H1 (cell line): ENCODE data around the gene PDE4D. TPM values are rescaled to one million over a fixed set of nuclear protein-coding genes. Genes with fewer than 3 reads are reported as not detected.

Experiments
- CTCF ChIA-PET: fragments of 300-600 bp; sonication (Branson Sonifier 250); formaldehyde crosslinking; loops from one replicate; lab custom pipeline; 2021; ENCODE audit not compliant: partially characterized antibody; lab: Charles Lee
- POLR2A ChIA-PET: fragments of 300-600 bp; sonication (Branson Sonifier 250); formaldehyde crosslinking; loops from one replicate; lab custom pipeline; 2021; ENCODE audit warnings: inconsistent platforms; ENCODE audit not compliant: partially characterized antibody; lab: Charles Lee
- DNase-seq, 2 experiments: peaks; one replicate each; pipeline versions ENCODE4 v3.0.0 to v3.0.0-alpha.2; 2010 to 2022; ENCODE audit warnings: low spot score in 2 of 2, low read depth in 1 of 2, mixed read lengths in 1 of 2
- FAIRE-seq: peaks from 2 replicates; lab custom pipeline; 2011; peaks lifted over from hg19 to GRCh38; lab: Jason Lieb, UNC
- H2AFZ ChIP-seq: 2 replicates; pipeline ENCODE4 v1.8.1; 2012; ENCODE audit warnings: low read length, inconsistent platforms
- H2AK5ac ChIP-seq: 2 replicates; pipeline ENCODE4 v1.6.1; 2013; ENCODE audit warnings: low read depth, low read length
- H2BK120ac ChIP-seq: replicated peaks from 2 replicates; pipeline ENCODE3; 2013; ENCODE audit warnings: low read depth, low read length, inconsistent platforms
- H2BK12ac ChIP-seq: 2 replicates; pipeline ENCODE4 v1.6.1; 2013; ENCODE audit warnings: low read depth, low read length
- H2BK15ac ChIP-seq: 2 replicates; pipeline ENCODE4 v1.6.1; 2013; ENCODE audit warnings: low read length
- H2BK20ac ChIP-seq: 2 replicates; pipeline ENCODE4 v1.6.1; 2013; ENCODE audit warnings: low read length
- H2BK5ac ChIP-seq: 2 replicates; pipeline ENCODE4 v1.6.1; 2013; ENCODE audit warnings: low read depth, low read length
- H3K14ac ChIP-seq: 2 replicates; pipeline ENCODE4 v1.6.1; 2013; ENCODE audit warnings: inconsistent platforms; ENCODE audit not compliant: insufficient read length
- H3K18ac ChIP-seq: 2 replicates; pipeline ENCODE4 v1.6.1; 2013; ENCODE audit warnings: low read length; ENCODE audit errors: extremely low read depth
- H3K23ac ChIP-seq: 2 replicates; pipeline ENCODE4 v1.6.1; 2013; ENCODE audit warnings: inconsistent platforms; ENCODE audit not compliant: insufficient read length
- H3K23me2 ChIP-seq: 2 replicates; pipeline ENCODE4 v1.6.1; 2013; ENCODE audit warnings: low read depth, low read length
- H3K27ac ChIP-seq: 2 replicates; pipeline ENCODE4 v1.6.1; 2011; ENCODE audit warnings: low read depth, low read length, inconsistent platforms
- H3K27me3 ChIP-seq, 4 experiments: replicated peaks in 1 of 4; 1 replicate in 1 of 4; 2 replicates in 3 of 4; pipeline versions ENCODE4 v1.6.1 to v1.8.1; 2011 to 2013; ENCODE audit warnings: low read length in 3 of 4, mild to moderate bottlenecking in 3 of 4, inconsistent platforms in 2 of 4, mixed read lengths in 2 of 4, moderate library complexity in 1 of 4; ENCODE audit not compliant: control insufficient read depth in 3 of 4, insufficient read depth in 3 of 4; ENCODE audit errors: extremely low read depth in 1 of 4
- H3K36me3 ChIP-seq, 4 experiments: 2 replicates each; pipeline versions ENCODE4 v1.6.1 to v1.8.1; 2011 to 2013; ENCODE audit warnings: mild to moderate bottlenecking in 4 of 4, low read length in 3 of 4, moderate library complexity in 2 of 4, control low read depth in 1 of 4, inconsistent platforms in 1 of 4; ENCODE audit not compliant: insufficient read depth in 4 of 4, control insufficient read depth in 2 of 4
- H3K4ac ChIP-seq: replicated peaks from 2 replicates; pipeline ENCODE3; 2013; ENCODE audit warnings: low read length, low read depth, mixed read lengths, inconsistent platforms; ENCODE audit not compliant: insufficient read length
- H3K4me1 ChIP-seq, 4 experiments: replicated peaks in 1 of 4; 1 replicate in 1 of 4; 2 replicates in 3 of 4; pipeline versions ENCODE4 v1.6.1 to v1.8.1; 2011 to 2013; ENCODE audit warnings: low read length in 3 of 4, inconsistent platforms in 2 of 4, mixed read lengths in 1 of 4; ENCODE audit not compliant: insufficient read depth in 4 of 4, control insufficient read depth in 3 of 4
- H3K4me2 ChIP-seq, 2 experiments: 2 replicates each; pipeline versions ENCODE4 v1.6.1 to v1.8.1; 2011 to 2013; ENCODE audit warnings: low read depth in 2 of 2, low read length in 2 of 2, control low read depth in 1 of 2, inconsistent platforms in 1 of 2, mild to moderate bottlenecking in 1 of 2; ENCODE audit not compliant: insufficient read depth in 1 of 2
- H3K4me3 ChIP-seq, 4 experiments: fragments of 200-600, 300-600 bp in 1 of 4; sonication (generic), shearing (Covaris generic), sonication (Bioruptor Twin) in 1 of 4; 2 replicates each; pipeline versions ENCODE4 v1.5.1 to v1.8.1; 2011 to 2016; ENCODE audit warnings: low read length in 4 of 4, low read depth in 3 of 4, control low read depth in 2 of 4, inconsistent platforms in 2 of 4, mild to moderate bottlenecking in 2 of 4, mixed read lengths in 1 of 4, moderate library complexity in 1 of 4; ENCODE audit not compliant: insufficient read depth in 2 of 4; ENCODE audit errors: extremely low read depth in 1 of 4
- H3K56ac ChIP-seq: replicated peaks from 2 replicates; pipeline ENCODE3; 2013; ENCODE audit warnings: low read depth, mild to moderate bottlenecking, mixed read lengths, low read length, inconsistent platforms; ENCODE audit not compliant: insufficient read length
- H3K79me1 ChIP-seq: 2 replicates; pipeline ENCODE4 v1.6.1; 2013; ENCODE audit warnings: low read depth, low read length, control low read depth
- H3K79me2 ChIP-seq, 2 experiments: 2 replicates each; pipeline versions ENCODE4 v1.6.1 to v1.8.1; 2012 to 2013; ENCODE audit warnings: low read length in 2 of 2, mild to moderate bottlenecking in 2 of 2, inconsistent platforms in 1 of 2; ENCODE audit not compliant: insufficient read depth in 2 of 2, control insufficient read depth in 1 of 2
- H3K9ac ChIP-seq, 4 experiments: replicated peaks in 1 of 4; 1 replicate in 1 of 4; 2 replicates in 3 of 4; pipeline versions ENCODE4 v1.6.1 to v1.8.1; 2011 to 2013; ENCODE audit warnings: low read depth in 3 of 4, low read length in 3 of 4, control low read depth in 2 of 4, mild to moderate bottlenecking in 2 of 4, moderate library complexity in 2 of 4, inconsistent platforms in 1 of 4; ENCODE audit errors: extremely low read depth in 1 of 4
- H3K9me3 ChIP-seq, 2 experiments: 2 replicates each; pipeline versions ENCODE4 v1.6.1 to v1.8.1; 2012 to 2013; ENCODE audit warnings: mild to moderate bottlenecking in 2 of 2, moderate library complexity in 2 of 2, control low read depth in 1 of 2, inconsistent platforms in 1 of 2, low read depth in 1 of 2, low read length in 1 of 2, mixed read lengths in 1 of 2; ENCODE audit not compliant: insufficient read depth in 2 of 2
- H4K20me1 ChIP-seq, 2 experiments: replicated peaks in 1 of 2; 2 replicates each; pipeline versions ENCODE3 to v1.8.1; 2011 to 2013; ENCODE audit warnings: inconsistent platforms in 2 of 2, low read length in 2 of 2, mild to moderate bottlenecking in 1 of 2; ENCODE audit not compliant: insufficient read depth in 2 of 2, control insufficient read depth in 1 of 2
- H4K5ac ChIP-seq: 2 replicates; pipeline ENCODE4 v1.6.1; 2013; ENCODE audit warnings: low read length, low read depth, mixed read lengths, inconsistent platforms; ENCODE audit not compliant: insufficient read length
- H4K8ac ChIP-seq: 2 replicates; pipeline ENCODE4 v1.8.0; 2013; ENCODE audit warnings: mild to moderate bottlenecking, moderate library complexity, low read length, inconsistent platforms; ENCODE audit not compliant: insufficient read depth; ENCODE audit errors: extremely low read depth
- H4K91ac ChIP-seq: replicated peaks from 2 replicates; pipeline ENCODE3; 2013; ENCODE audit warnings: low read length, mixed read lengths, inconsistent platforms; ENCODE audit not compliant: insufficient read length
- BRCA1 ChIP-seq: IDR thresholded peaks from 2 replicates; pipeline ENCODE4 v1.6.1; 2012; ENCODE audit warnings: low read depth, low read length, improper control_type of control experiment
- CBX8 ChIP-seq: fragments of 300-800, 300-1000 bp; sonication (generic); IDR thresholded peaks from 2 replicates; pipeline ENCODE4 v1.7.1; 2016; ENCODE audit warnings: low read depth, low read length, borderline replicate concordance
- CTCF ChIP-seq, 3 experiments: IDR thresholded peaks; 1 replicate in 2 of 3; 2 replicates in 1 of 3; pipeline versions ENCODE4 v1.5.1 to v1.6.1; 2011; ENCODE audit warnings: low read length in 3 of 3, mild to moderate bottlenecking in 3 of 3, inconsistent platforms in 2 of 3, low read depth in 1 of 3, moderate library complexity in 1 of 3; ENCODE audit not compliant: insufficient read depth in 1 of 3; ENCODE audit errors: control extremely low read depth in 1 of 3
- SIRT6 ChIP-seq: IDR thresholded peaks from one replicate; pipeline ENCODE4 v1.7.1; 2012; ENCODE audit warnings: low read length, inconsistent platforms
- WGBS, 2 experiments: shearing (Covaris generic) in 1 of 2; methylation state at CpG; one replicate each; pipeline versions ENCODE4 v1.1.6 to v1.1.7; 2013 to 2015; ENCODE audit warnings: low lambda C conversion rate in 2 of 2, mixed read lengths in 2 of 2, inconsistent platforms in 1 of 2, low coverage in 1 of 2, missing lambda C conversion rate in 1 of 2; ENCODE audit not compliant: insufficient replicate concordance in 2 of 2, insufficient coverage in 1 of 2, insufficient read length in 1 of 2; ENCODE audit errors: extremely low coverage in 1 of 2, missing lambda C conversion rate in 1 of 2; 5-methylcytosine and 5-hydroxymethylcytosine counted together
- polyA plus RNA-seq, 7 experiments: library from polyadenylated mRNA; depleted of rRNA in 3 of 7; stranded (reverse) in 5 of 7; unstranded in 2 of 7; fragments of >200 nt in 5 of 7; fragments of 200-250 nt in 2 of 7; gene quantifications; 1 replicate in 5 of 7; 2 replicates in 1 of 7; 4 replicates in 1 of 7; pipeline versions ENCODE4 v1.2.1 to v1.2.3, GENCODE V29; 2011 to 2013; ENCODE audit warnings: missing spikeins in 2 of 7, mixed read lengths in 2 of 7
- total RNA-seq: library from RNA; stranded (reverse); fragmentation: NEBNext Ultra II Directional; extraction: Animal tissue kit (Norgen Biotek cat#: 25700); gene quantifications from 2 replicates; pipeline ENCODE4 v1.2.1, GENCODE V29; 2021

PDE4D gene
- total and polyA plus RNA-seq, 2 of the 8 experiments (the other 6 are each of a cell fraction or from before 2014, with no cell fraction given) = 2.3 to 3.7 TPM

DNA sequence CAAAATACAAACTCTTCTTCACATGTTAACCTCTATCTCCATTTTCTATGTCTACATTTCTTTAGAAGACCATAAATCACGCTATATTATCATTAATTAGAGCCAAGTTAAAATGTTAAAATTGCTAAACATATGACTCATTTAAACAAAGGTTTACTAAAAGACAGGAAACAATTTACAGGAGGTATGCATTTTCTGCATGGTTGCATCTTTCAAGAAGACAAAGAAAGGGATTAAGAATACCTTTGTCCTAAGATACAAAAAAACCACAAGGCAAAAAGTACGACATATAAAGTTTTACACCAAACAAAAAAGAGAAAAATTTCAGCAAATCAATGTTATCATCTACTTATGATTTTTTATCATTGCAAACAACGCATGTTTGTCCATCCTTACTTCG, 324.4 kb downstream of the PDE4D start:
- Histone ChIP-seq H2BK20ac (no peak overlapping the region), H3K36me3 (no peaks in the 10 kb centered on the region), H3K79me1 (no peaks in the 10 kb centered on the region), H2AFZ (no peak overlapping the region), H3K4me1 (peaks cover 0 to 6% (median 5%) of the 10 kb centered on the region in 4 experiments; a peak in 3 of 7 replicates), H3K23ac (no peak overlapping the region), H3K9ac (no peak overlapping the region), H2AK5ac (no peak overlapping the region), H3K23me2 (peaks cover 2% of the 10 kb centered on the region; the same call in 1 of the 2 replicates), H2BK120ac (peak overlapping the region; percentile 73), H4K20me1 (no peaks in the 10 kb centered on the region), H4K8ac (no peak overlapping the region), H3K27me3 (no peaks in the 10 kb centered on the region), H3K4me3 (no peak overlapping the region), H3K18ac (no peak overlapping the region), H2BK12ac (no peak overlapping the region), H3K56ac (no peak overlapping the region), H4K5ac (peak overlapping the region; percentile 22), H4K91ac (no peak overlapping the region), H3K27ac (no peak overlapping the region), H2BK5ac (no peak overlapping the region), H2BK15ac (no peak overlapping the region), H3K79me2 (no peaks in the 10 kb centered on the region), H3K4ac (no peak overlapping the region), H3K4me2 (0 out of 4 replicates have a peak overlapping the region, but pooled peaks of 1 of the 2 experiments have one; percentile 35), H3K14ac (no peak overlapping the region), H3K9me3 (peaks cover 0 to 5% of the 10 kb centered on the region in 2 experiments; a peak in 1 of 4 replicates)
- POLR2A ChIA-PET = no interaction called here
- TF ChIP-seq CBX8 = no peak
- no peak for TF ChIP-seq CTCF (IDR thresholded peaks at IDR 0.05; ENCODE audit: control extremely low read depth in 1 of 3, insufficient read depth in 1 of 3, low read depth in 1 of 3, low read length in 3 of 3)
- TF ChIP-seq BRCA1 = no peak
- TF ChIP-seq SIRT6 = no peak
- CTCF ChIA-PET = interaction anchor here (0.8 to 2.7 kb wide), 5 partner anchors 14 to 88 kb away, joined by 3 to 13 read pairs (median 3); no protein-coding TSS in a partner anchor
- 72% methylated on average over 4 of the region's 4 CpGs; no CpG with 5 or more reads in 1 of the 2 experiments for WGBS, 2 experiments
- DNase-seq (no peak), FAIRE-seq (no peak)
